Gastrocnemius medialis (tissue), 4 donors: ENCODE measurements around the gene TMEM171. TPM values are rescaled to one million over a fixed set of nuclear protein-coding genes. Genes with fewer than 3 reads are reported as not detected.

Experiments used
- ATAC-seq, 2 donors: fragments of 150-250 bp; one replicate each; pipeline ENCODE4 v1.9.1; 2016
- DNase-seq, 2 donors: peaks; one replicate each; pipeline ENCODE4 v3.0.0-alpha.2; 2019
- H3K27ac ChIP-seq, 4 donors: fragments of 200-600 bp; sonication (generic); 1 replicate in 1 of 4; 2 replicates in 3 of 4; pipeline ENCODE4 v1.5.1; 2016 to 2018; ENCODE audit warnings: mild to moderate bottlenecking in 2 of 4, moderate library complexity in 1 of 4
- H3K27me3 ChIP-seq, 3 donors: fragments of 200-600 bp; sonication (generic) in 2 of 3; 1 replicate in 1 of 3; 2 replicates in 2 of 3; pipeline versions ENCODE4 v1.5.1 to v1.6.0; 2016 to 2019; ENCODE audit warnings: mild to moderate bottlenecking in 1 of 3, moderate library complexity in 1 of 3
- H3K36me3 ChIP-seq, 2 donors: fragments of 200-600 bp; sonication (generic) in 1 of 2; one replicate each; pipeline ENCODE4 v1.5.1; 2017 to 2018
- H3K4me1 ChIP-seq, 2 donors: fragments of 200-600 bp; sonication (generic) in 1 of 2; one replicate each; pipeline ENCODE4 v1.5.1; 2016 to 2017; ENCODE audit warnings: mild to moderate bottlenecking in 2 of 2
- H3K4me3 ChIP-seq, 4 donors: fragments of 200-600 bp; sonication (generic) in 3 of 4; 1 replicate in 1 of 4; 2 replicates in 3 of 4; pipeline ENCODE4 v1.5.1; 2016 to 2019; ENCODE audit warnings: mild to moderate bottlenecking in 2 of 4
- H3K9me3 ChIP-seq, 3 donors: fragments of 200-600 bp; sonication (generic) in 2 of 3; 1 replicate in 1 of 3; 2 replicates in 2 of 3; pipeline ENCODE4 v1.5.1; 2016 to 2019
- POLR2A ChIP-seq, 2 donors: fragments of 450-650 bp; IDR thresholded peaks; one replicate each; pipeline ENCODE4 v1.6.1; 2017; ENCODE audit warnings: antibody characterized with exemption in 2 of 2, mild to moderate bottlenecking in 2 of 2, moderate library complexity in 2 of 2
- in situ Hi-C, 4 donors: fragments of 200-750 bp; cut with MboI; loops; one replicate each; pipeline versions ENCODE4 v1.15.0 to v1.8.0; 2017; ENCODE audit warnings: low sequenced_read_pairs in 4 of 4
- intact Hi-C: fragments of 100-400 bp; cut with DNase I; formaldehyde crosslinking; loops from one replicate; pipeline ENCODE4 v1.15.1; 2023; ENCODE audit warnings: low total_unique reads
- total RNA-seq, 4 donors: library from RNA; depleted of rRNA; stranded (reverse); fragments of >200 nt; gene quantifications; one replicate each; pipeline versions ENCODE4 v1.1.0 to v1.2.3, GENCODE V29; 2016
- TF ChIP-seq, protein P1 (sequence below), 5 experiments: fragments of 450-650 bp in 3 of 5; fragments of 200-600 bp in 2 of 5; sonication (generic) in 2 of 5; IDR thresholded peaks in 4 of 5; conservative IDR thresholded peaks in 1 of 5; 1 replicate in 4 of 5; 2 replicates in 1 of 5; pipeline ENCODE4 v1.5.1; 2016 to 2019; ENCODE audit warnings: antibody characterized with exemption in 5 of 5, mild to moderate bottlenecking in 3 of 5, moderate library complexity in 3 of 5

Gene TMEM171
- total RNA-seq, 4 donors from 2014 or later = 0.27 to 0.97 TPM; not detected in 2

GRCh38 chr5:73117088-73117740 is 3.2 kb upstream of the TMEM171 start:
- H3K4me3 ChIP-seq = no peak overlapping the region
- DNase-seq (no peak), ATAC-seq (no peak)
- H3K27me3 ChIP-seq = no peaks in the 10 kb centered on the region
- intact Hi-C loops (no loop called here), in situ Hi-C loops (no loop called here)
- no peak overlapping the region for H3K27ac ChIP-seq
- H3K4me1 ChIP-seq = peaks cover 0 to 15% of the 10 kb centered on the region in 2 donors
- H3K36me3 ChIP-seq = no peaks in the 10 kb centered on the region
- no peak for TF ChIP-seq POLR2A (IDR thresholded peaks at IDR 0.05)
- TF ChIP-seq, protein P1, sequence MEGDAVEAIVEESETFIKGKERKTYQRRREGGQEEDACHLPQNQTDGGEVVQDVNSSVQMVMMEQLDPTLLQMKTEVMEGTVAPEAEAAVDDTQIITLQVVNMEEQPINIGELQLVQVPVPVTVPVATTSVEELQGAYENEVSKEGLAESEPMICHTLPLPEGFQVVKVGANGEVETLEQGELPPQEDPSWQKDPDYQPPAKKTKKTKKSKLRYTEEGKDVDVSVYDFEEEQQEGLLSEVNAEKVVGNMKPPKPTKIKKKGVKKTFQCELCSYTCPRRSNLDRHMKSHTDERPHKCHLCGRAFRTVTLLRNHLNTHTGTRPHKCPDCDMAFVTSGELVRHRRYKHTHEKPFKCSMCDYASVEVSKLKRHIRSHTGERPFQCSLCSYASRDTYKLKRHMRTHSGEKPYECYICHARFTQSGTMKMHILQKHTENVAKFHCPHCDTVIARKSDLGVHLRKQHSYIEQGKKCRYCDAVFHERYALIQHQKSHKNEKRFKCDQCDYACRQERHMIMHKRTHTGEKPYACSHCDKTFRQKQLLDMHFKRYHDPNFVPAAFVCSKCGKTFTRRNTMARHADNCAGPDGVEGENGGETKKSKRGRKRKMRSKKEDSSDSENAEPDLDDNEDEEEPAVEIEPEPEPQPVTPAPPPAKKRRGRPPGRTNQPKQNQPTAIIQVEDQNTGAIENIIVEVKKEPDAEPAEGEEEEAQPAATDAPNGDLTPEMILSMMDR (IDR thresholded peaks at IDR 0.05 in 4 of 5, conservative IDR thresholded peaks at IDR 0.05 in 1 of 5) = no peak
- H3K9me3 ChIP-seq = peaks cover 0 to 4% (median 0%) of the 10 kb centered on the region in 3 donors

DNA sequence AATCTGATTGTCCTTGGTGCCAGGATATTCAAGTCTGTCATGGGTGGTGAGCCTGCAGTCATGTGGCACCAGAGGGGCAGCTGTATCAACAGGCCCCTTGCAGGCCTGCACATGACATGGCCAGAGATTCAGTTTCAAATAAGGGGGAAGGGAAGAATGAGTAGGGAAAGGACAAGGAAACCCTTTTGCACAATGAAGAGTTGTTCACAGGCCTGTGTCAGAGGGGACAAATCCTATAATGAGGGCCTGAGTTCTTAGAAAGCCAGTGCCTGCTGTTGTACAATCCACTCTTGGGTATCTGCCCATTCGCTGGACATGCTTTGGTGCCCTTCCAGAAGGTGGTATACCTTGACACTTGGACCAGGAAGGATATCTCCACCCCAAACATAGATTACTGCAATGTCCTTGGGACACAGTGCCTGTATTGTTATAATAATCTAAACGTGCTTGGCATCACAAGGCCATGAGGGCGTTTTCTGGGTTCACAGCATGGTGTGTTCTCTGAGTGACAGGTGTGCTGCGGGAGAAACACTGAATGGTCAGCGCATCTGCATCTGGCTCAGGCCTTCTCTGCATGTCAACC is 1.9 kb upstream of the TMEM171 start:
- Histone ChIP-seq H3K27ac (peak overlapping the region in 3 of 4 donors; percentile 65 to 77 (median 73)), H3K36me3 (no peaks in the 10 kb centered on the region), H3K4me1 (peaks cover 0 to 15% of the 10 kb centered on the region in 2 donors), H3K9me3 (peaks cover 0 to 4% (median 0%) of the 10 kb centered on the region in 3 donors), H3K27me3 (no peaks in the 10 kb centered on the region), H3K4me3 (no peak overlapping the region)
- ATAC-seq (no peak), DNase-seq (no peak)
- in situ Hi-C loops (no loop called here), intact Hi-C loops (no loop called here)
- TF ChIP-seq, protein P1 (IDR thresholded peaks at IDR 0.05 in 4 of 5, conservative IDR thresholded peaks at IDR 0.05 in 1 of 5) = no peak
- TF ChIP-seq POLR2A (IDR thresholded peaks at IDR 0.05) = no peak

GRCh38 chr5:73119451-73120157 is 771 bp upstream of the TMEM171 start:
- in situ Hi-C loops = no loop called here
- ATAC-seq (peak; percentile 82 to 89), DNase-seq (peak; percentile 37 to 85)
- peak overlapping the region; percentile 45 to 58 (median 53) for H3K4me3 ChIP-seq
- no peaks in the 10 kb centered on the region for H3K27me3 ChIP-seq
- intact Hi-C loops = no loop called here
- no peaks in the 10 kb centered on the region for H3K36me3 ChIP-seq
- no peak for TF ChIP-seq POLR2A (IDR thresholded peaks at IDR 0.05)
- TF ChIP-seq, protein P1 (IDR thresholded peaks at IDR 0.05 in 4 of 5, conservative IDR thresholded peaks at IDR 0.05 in 1 of 5) = no peak
- peak overlapping the region; percentile 55 to 82 (median 75) for H3K27ac ChIP-seq
- H3K9me3 ChIP-seq = peaks cover 0 to 4% (median 0%) of the 10 kb centered on the region in 3 donors
- H3K4me1 ChIP-seq = peaks cover 0 to 15% of the 10 kb centered on the region in 2 donors

DNA sequence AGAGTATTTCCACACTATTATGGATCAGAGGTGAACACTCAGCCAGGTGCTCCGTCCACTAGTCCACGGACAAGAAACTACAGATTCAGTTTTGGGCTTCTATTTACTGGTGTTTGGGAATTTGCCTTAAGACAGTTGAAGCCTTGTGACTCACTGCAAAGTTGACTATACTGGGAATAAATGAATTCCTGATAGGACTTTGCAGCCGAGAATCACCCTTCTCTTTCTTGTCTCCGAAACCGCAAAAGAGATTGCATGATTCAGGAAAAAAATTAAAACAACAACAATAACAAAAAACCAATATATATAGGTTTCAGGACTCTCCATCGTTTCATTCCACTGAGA is 716 bp downstream of the TMEM171 start:
- TF ChIP-seq, protein P1 (IDR thresholded peaks at IDR 0.05 in 4 of 5, conservative IDR thresholded peaks at IDR 0.05 in 1 of 5) = no peak
- no peak for TF ChIP-seq POLR2A (IDR thresholded peaks at IDR 0.05)
- H3K27me3 ChIP-seq = no peaks in the 10 kb centered on the region
- peaks cover 0 to 15% of the 10 kb centered on the region in 2 donors for H3K4me1 ChIP-seq
- no peaks in the 10 kb centered on the region for H3K36me3 ChIP-seq
- in situ Hi-C loops = no loop called here
- ATAC-seq = no peak
- intact Hi-C loops = no loop called here
- no peak overlapping the region for H3K27ac ChIP-seq
- H3K4me3 ChIP-seq = peak overlapping the region; percentile 15 to 56 (median 46)
- DNase-seq = no peak
- H3K9me3 ChIP-seq = peaks cover 0 to 4% (median 0%) of the 10 kb centered on the region in 3 donors
